GM18868 (cell line): Measurements from ENCODE around the gene FYN.
"Not testable (repeated sequence)": the region's sequence is repeated elsewhere in the genome, so short reads cannot be mapped to it uniquely, and the experiment has no call there.

Experiments used
- ATAC-seq: cut with Tn5 transposase; IDR thresholded peaks from one replicate; pipeline ENCODE4 v1.9.1; 2021; ENCODE audit warnings: mild to moderate bottlenecking, moderate library complexity; ENCODE audit not compliant: unreplicated experiment

Gene FYN

DNA sequence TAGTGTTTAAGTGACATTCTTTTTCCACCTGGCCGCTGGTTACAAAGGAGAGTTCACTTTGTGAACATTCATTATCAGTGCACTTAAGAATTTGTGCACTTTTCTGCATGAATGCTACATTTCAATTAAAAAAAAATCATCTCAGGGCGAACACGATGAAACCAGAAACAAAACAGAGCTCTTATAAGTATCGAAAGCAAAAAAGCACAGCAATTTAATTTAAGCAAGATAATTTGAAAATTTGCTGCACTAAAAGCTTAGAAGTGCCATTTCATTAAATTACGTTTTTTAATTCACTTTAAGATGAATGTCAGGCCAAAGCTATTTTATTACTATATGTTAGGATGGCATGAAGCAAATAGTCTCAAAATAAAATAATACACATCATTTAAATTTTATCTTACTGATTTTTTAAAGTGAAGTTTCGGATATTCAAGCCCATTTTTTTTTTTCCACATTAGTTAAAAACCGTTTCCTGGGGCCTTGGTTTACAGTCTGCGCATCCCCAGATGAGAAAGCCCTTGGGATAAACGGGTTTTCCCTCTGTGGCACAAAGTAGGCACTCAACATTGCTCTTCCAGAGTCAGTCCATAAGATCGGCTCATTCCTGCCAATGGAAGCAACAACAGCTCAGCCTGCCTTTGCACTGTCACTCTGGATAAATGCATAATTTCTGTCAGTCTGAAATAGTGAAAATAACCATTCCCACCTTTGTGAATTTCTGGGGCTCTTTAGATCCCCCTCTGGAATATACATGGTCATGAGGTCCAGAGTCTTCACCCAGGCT lies 80.1 kb downstream of the FYN start:
- ATAC-seq: no peak

DNA sequence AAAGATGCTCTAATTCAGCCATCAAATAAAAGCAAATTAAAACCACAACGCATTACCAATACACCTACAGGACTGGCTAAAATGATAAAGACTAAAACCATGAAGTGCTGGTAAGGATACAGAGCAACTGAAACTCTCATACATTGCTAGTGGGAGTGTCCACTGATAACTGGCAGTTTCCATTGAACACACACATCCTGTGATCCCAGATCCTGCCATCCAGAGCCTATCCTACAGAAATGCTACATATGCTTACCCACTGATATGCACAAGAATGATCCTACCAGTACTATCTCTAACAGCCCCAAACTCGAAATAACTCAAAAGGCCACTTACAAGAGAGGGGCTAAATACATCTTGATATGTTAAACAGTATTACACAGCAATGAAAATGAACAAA lies 81.0 kb downstream of the FYN start:
- no peak for ATAC-seq

DNA sequence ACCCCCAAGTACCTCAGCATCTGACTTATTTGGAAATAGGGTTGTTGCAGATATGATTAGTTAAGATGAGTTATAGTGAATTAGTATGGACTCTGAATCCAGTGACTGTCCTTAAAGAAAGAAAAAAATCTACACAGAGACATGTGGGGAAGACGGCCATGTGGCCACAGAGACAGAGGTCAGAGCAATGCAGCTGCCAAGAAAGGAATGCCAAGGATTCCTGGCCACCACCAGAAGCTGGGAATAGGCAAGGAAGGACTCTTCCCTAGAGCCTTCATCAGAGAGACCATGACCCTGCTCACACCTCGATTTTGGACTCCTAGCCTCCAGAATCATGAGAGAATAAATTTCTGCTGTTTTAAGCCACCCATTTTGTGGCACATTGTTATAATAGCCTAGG lies 81.8 kb downstream of the FYN start:
- ATAC-seq: no peak

DNA sequence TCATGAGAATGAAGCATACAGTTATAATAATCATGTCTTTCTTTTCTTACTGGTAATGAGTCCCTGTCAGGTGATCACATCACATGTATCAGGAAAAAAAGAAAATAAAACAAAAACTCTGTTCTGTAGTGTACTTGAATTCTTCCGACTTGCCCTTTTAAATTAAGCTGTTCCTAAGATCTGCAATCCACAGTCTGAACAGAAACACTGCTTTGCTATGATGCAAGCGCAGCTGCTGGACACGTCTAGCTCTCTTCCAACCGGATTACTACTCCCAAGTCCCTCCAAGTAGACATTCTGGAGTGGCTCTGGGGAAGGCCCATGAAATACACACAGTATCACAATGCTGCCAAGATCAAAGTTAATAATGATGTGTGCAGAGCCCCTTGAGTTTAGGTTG lies 83.7 kb downstream of the FYN start:
- ATAC-seq: no peak

DNA sequence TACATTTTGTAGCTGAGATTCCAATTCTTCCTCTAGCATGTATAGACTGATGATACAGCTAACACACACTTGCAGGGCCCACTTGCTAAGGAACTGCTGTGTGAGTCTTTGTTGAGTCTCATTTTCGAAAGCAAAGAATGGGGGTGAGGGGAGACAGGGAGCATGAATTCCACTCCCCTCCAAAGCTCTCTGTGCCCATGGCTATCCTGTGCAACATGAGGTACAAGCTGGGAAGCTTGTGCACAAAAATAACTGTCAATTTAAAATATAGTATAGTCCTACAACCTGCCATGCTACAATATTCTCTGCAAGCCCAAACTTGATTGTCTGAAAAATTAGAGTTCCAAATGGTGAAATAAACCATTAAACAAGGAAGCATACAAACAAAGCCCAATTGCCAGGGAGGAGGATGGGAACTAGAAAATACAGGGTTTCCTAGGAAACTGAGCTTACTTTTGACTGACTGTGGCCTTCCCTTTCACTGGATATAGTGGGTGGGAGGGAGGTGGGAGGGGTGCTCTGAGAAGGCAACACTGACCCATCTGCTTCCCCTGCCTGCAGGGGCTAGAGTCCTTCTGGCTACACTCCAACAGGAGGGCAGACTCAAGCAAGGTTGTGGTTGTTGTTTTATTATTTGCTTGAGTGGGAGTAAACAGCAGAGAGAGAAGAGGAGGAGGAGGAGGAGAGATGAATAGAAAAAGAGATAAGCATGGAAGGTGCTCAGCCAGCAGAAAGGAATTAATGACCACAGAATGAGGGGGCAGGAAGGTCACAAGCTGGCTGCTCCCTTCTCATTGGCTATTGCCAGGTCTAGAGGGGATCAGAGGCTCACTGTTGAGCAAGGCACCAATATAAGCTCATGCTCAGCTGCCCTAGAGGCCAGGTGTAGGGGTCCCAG lies 84.6 kb downstream of the FYN start:
- no peak for ATAC-seq

DNA sequence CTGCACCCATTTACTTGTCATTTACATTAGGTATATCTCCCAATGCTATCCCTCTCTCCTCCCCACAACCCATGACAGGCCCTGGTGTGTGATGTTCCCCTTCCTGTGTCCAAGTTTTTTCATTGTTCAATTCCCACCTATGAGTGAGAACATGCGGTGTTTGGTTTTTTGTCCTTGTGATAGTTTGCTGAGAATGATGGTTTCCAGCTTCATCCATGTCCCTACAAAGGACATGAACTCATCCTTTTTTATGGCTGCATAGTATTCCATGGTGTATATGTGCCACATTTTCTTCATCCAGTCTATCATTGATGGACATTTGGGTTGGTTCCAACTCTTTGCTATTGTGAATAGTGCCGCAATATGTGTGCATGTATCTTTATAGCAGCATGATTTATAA lies 87.1 kb downstream of the FYN start:
- ATAC-seq: not testable (repeated sequence)

DNA sequence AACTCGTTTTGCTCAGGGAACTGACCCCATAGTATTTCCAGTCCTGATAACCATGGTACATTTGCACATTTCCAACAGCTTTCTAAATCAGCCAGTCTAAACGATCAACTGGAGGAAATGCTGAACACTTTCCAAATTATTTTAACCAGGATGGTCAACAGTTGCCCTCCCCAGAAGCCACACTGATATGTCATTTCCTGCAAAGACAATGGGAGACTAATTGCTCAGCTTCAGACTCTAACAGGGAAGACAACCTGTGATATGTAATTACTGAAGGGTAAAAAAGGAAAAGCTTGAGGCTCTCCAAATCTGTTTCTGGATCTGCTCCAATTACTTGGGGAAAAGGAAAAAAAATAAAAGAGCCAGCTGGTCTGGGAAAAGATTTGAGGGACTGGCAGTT lies 88.8 kb downstream of the FYN start:
- no peak for ATAC-seq

DNA sequence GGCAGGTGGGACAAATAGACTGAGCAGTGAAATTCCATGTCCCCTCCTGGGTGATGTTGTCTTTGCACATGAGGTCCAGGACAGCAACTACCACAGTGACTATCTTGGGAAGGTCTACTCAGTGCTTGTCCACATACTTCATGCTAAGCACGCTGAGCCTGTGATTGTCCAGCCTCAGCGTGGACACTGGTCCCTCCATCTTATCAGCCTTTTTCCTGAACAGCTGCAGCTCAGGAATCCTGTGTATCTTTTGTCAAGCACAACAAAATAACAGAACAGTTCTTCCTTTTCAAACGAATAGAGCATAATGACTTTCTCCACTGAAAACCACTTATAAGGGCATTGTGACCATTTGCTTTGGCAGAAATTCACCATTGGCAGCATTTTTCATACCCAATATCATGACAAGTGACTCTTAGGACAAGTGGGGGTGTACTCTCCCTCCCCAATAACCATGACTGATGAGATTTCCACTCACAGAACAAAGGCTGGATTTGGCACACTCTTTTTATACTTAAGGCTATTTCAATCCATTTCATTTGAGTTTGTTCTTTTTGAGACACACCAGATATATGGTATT lies 90.3 kb downstream of the FYN start:
- no peak for ATAC-seq

DNA sequence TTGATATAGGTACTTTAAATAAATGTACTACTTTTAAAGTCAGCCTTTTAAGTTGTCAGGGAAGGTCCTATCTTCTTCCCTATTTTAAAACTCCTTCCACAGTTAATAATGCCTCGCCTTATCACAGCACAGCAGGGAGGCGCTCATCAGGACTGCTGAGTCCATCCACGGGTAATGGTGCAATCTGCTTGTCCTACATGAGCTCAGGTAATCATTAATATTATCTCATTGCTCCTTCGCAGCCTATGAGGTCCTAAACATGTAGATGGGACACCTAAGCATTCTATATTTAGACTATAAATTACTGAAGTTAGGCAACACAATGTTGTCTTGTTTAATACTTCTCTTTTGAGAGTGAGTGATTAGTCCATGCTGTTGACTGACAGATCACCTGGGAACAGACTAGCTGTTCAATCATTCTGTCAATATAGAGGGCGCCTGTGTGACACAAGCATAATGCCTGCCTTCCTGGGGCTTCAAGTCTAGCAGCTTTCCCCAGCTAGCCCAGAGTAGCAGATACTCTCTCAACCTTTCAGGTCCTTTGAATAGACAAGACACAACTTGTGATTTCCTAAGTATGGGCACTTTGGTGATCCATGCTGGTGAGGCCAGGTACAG lies 91.0 kb downstream of the FYN start:
- ATAC-seq: no peak

DNA sequence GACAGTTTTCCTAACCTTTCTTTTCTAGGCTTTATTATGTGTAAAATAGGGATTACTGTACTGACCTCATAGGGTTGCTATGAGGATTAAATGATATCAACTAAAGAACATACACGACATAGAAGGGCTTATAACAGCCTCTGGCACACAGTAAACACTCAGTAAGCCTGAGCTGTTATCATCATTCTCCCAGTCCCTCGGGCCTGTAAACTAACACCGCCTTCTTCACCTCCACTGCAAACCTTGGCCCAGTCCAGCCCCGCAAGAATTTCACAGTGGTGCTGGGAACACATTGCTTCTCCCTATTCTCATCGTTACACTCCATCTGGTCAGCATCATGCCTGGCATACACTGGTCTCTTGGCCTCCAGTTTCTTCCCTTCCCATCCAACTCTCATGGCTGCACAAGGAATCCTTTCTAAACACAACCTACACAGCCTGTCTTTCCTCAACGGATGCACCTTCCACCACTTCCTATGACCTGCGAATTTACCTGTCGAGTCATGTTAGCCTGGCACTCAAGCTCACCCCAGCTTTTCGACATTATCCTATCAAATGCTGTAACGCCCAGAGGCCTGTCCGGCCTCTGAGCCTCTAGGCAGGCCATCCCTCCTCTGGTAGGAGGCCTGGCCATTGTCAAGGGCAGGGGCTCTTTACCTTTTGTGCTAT lies 92.1 kb downstream of the FYN start:
- no peak for ATAC-seq

DNA sequence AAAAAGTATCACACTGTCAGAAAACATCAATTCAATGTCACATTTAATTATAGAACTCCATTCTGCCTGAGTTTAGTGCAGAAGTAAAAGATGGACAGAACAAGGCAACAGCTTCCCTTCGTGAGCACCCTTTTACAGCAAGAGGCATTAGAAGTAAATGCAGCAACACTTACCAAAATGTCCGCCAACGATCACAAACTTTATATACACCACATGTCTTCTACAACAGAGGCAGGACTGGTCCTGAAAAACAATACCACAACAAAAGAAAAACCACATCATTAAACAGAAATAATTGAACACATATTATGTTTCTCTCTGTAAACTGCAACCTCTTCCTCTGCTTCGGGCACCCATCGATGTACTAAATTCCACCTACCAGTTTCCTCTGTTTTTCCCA lies 92.9 kb downstream of the FYN start:
- ATAC-seq: no peak

DNA sequence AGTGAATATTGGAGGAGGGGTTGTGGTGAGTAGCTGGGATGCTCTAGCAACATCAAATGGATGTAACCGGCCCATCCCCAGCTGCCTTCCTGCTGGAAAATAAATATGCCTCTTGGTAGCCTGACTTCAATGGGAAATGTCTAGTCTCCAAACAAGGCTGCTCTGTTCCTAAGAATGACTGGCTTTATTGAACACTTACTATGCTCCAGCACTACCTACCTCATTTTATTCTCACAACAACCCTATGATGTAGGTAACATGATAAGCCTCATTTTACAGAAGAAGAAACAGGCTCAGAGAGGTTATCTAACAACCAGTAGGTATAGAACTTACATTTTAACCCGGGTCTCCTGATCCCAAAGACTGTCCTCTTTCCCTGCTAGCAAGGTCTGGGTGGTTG lies 93.6 kb downstream of the FYN start:
- ATAC-seq: no peak

DNA sequence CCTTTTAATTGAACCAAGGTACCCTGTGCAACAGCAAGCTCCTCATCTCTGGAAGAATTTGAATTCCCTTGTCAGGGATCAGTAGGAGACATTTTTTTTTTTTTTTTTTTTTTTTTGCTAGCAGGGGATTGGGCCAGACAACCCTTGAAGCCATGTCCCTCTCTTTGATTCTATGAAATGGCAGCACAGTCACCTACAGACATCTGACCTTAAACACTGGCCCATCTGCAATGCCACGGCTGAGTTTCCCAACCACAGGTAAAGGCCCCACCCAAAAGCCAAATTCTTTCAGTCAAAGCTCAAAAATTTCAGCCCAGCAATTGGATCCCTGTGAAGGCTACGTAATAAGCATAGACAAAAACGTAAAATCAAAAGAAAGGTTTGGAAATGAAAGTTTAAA lies 94.2 kb downstream of the FYN start:
- no peak for ATAC-seq

DNA sequence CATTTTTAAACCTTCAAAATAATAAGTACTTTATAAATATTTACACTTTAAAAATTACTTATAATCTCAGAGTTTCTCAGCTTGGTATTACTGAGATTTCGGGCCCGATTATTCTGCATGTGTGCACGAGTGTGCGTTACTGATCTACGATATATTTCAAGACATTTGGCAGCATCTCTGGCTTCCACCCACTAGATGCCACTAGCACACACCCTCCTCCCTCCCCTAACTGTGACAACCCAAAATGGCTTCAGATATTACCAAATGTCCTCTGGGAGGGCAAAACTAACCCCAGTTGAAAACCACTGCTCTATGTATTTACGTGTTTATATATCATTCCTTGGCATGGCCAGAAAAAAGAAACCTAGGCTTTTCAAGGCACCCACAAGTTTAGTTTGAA lies 95.9 kb downstream of the FYN start:
- ATAC-seq: no peak

DNA sequence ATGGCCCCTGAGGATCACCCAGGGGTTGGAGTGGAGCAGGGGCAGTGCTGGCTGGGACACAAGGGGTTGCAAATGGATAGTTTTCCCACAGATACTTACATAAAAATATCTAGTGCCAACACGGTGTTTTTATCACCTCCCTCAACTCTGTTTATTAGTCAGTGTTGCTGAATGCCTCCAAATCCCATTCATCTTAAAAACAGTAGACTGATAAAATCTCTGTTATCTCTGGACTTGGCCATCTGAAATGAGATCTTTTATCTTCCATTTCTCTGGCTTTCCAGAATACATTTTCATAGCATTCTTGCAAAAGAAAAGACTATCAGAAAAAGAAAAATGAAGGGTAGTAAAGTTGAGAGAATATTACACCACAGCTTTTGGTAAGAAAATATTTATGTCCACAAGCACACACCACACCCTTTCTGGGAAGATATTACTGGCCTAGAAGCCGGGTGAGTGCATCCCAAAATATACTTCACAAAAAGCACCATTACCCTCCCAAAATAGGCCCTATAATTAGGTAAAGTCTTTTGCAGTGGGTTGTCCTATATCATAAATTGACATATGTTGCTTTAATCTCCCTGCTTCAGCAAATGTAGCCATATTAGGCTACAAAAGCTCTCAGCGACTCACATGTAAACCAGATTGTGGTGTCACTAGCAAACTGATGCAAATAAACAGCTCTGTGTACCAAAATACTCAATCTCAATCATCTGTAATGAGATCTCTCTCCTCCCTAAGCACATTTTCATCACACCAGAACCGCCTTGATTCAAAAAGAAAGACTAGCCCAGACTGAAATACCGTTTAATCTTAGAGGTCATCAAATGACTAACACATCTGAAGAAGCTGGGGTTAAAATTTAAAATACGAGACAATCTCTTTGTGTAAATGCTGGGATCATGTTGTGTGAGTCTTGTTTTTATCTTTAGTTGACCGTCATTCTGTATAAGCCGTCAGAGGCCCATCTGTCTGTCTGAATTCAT lies 96.7 kb downstream of the FYN start:
- ATAC-seq: no peak

DNA sequence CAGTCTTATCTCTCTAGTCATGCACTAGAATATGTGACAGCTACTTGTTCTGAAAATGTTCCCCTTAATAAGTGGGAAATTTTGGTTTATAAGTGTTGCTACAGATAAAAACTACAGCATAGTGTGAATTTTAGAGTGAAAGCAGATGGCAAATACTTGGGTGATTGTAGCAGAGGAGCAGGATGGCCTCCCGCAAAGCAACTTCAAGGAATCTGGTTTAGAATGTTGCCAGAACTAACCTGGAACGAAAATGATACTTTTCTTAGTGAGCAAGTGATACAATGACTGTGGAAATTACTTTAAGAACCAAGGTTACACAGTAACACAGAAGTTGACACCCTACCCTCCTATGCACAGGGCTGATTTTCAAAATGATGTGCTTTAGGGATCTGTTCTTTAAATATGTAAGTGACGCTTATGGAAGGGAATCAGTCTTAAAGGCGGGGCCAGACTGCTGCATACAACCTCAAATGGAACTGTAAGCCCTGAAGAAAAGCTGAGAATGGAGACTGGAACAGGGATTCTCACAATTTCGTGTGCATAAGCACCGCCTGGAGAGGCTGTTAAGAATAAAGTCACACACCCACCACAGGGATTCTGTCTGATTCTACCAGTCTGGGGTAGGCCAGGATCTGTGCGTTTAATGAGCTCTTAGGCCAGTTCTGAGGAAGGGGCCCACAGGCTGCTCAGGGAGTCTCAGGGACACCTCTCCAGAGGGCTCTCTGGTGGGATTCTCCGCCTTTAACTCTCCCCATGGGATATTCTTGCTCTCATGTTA lies 97.9 kb downstream of the FYN start:
- no peak for ATAC-seq

DNA sequence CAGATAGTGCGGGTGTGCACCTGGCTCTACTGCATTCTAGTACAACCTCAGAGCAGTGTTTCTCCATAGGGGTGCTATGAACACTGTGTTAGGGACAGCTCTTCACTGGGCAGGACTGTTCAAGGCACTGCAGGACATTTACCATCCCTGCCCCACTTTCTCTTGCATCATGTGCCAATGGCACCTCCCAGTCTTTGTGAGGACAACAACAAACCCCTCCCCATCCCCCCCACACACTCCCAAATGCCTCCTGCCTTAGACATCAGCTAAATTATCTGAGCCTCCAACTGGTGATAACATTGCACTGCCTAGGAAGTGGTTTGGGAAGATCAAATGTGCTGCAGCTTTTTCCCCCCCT lies 98.9 kb downstream of the FYN start:
- no peak for ATAC-seq

DNA sequence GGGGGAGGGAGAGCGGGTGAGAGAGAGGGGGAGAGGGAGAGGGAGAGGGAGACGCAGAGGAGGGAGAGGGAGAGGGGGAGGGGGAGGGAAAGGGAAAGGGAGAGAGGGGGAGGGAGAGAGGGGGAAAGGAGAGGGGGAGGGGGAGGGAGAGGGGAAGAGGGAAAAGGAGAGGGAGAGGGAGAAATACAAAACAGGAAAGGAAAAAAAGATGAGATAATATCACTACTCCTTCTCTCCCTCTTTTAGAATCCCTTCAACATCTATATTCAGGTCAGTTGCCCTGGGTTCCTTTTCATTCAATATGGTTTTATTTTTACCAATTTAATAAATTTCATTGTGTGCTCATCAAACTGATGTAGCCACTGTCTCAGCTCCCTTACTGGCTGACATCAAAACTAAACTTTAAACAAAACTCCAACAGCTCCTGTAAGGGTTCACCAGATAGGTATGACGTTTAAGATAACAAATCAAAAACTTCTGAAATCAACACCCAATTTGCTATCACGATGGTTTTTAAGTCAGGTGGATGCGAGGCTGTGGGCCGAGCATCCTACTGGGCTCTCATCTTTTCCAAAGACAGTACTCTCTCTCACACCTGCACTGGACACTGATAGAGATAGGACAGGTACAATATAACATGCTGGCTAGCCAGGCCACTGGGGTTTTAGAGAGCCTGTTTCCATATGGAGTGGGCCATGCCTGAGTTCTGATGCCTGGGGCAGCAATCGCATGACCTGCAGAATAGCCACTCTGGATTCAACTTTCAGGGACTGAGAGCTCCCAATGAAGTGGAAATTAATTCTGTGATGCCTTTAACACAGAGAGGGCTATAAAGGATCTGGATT lies 99.5 kb downstream of the FYN start:
- no peak for ATAC-seq
